ENCODE results near the gene SBK3. TPM values are rescaled to one million over a fixed set of nuclear protein-coding genes. Genes with fewer than 3 reads are reported as not detected.
A peak's percentile ranks its signal among the peaks of the same experiment; 100 is the strongest.

Gene SBK3
- polyA plus RNA-seq, 1 of the 3 experiments (the other 2 are of a cell fraction) = 0.03 TPM

DNA sequence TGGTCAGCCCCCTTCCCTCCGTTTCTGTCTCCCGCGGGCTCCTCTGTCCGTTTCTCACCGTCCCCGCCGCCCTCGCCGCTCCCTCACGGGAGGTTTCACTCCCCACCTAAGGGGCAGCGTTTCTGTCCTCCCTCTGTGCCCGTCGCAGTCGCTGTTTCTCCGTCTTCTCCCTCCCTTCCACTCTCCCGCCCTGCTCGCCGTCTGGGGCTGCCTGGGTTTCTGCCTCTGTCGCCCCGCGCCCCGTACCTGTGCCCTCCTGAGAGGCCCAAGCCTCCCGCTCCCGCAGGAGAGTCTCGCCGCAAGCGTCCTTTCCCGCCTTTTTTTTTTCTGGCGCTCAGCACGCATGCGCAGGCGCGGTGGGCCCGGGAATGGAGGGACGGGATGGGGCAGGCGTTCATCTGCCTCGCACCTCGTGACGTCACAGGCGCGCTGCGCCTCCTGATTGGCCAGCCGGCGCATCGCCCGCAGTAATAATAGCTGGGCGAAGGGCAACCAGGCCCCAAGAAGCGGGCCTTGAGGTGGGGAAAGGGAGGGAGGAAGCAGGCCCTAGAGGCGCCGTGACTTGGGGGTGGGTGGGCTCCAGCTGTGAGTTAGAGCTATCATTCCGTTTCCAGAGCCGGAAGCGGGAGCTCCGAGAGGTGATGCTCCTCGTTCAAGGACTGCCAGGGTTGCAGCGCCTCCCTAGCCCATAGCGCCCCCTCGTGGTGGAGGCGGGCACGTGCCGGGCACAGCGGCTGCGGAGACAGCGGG lies 41.7 kb downstream of the SBK3 start (continued):
- TF ChIP-seq, protein P1, sequence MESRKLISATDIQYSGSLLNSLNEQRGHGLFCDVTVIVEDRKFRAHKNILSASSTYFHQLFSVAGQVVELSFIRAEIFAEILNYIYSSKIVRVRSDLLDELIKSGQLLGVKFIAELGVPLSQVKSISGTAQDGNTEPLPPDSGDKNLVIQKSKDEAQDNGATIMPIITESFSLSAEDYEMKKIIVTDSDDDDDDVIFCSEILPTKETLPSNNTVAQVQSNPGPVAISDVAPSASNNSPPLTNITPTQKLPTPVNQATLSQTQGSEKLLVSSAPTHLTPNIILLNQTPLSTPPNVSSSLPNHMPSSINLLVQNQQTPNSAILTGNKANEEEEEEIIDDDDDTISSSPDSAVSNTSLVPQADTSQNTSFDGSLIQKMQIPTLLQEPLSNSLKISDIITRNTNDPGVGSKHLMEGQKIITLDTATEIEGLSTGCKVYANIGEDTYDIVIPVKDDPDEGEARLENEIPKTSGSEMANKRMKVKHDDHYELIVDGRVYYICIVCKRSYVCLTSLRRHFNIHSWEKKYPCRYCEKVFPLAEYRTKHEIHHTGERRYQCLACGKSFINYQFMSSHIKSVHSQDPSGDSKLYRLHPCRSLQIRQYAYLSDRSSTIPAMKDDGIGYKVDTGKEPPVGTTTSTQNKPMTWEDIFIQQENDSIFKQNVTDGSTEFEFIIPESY (IDR thresholded peaks at IDR 0.05; ENCODE audit: borderline replicate concordance, low read depth) = no peak
- TF ChIP-seq GATA2 (CRISPR knock-in tag; IDR thresholded peaks at IDR 0.05) = no peak
- TF ChIP-seq YY1 (IDR thresholded peaks at IDR 0.05; ENCODE audit: low read depth) = no peak
- no peak for TF ChIP-seq POLR2AphosphoS5 (IDR thresholded peaks at IDR 0.05; ENCODE audit: low read depth, low read length)
- TF ChIP-seq, protein P2, sequence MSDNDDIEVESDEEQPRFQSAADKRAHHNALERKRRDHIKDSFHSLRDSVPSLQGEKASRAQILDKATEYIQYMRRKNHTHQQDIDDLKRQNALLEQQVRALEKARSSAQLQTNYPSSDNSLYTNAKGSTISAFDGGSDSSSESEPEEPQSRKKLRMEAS (IDR thresholded peaks at IDR 0.05; ENCODE audit: low read depth) = peak; percentile 99
- TF ChIP-seq NRF1 (IDR thresholded peaks at IDR 0.05; ENCODE audit: low read depth, low read length) = peak; percentile 84
- no peak for TF ChIP-seq FOXJ3 (CRISPR knock-in tag; IDR thresholded peaks at IDR 0.05)
- TF ChIP-seq TEAD4 (IDR thresholded peaks at IDR 0.05; ENCODE audit: borderline replicate concordance, insufficient read depth) = no peak
- peak; percentile 99 for TF ChIP-seq RFX5 (IDR thresholded peaks at IDR 0.05; ENCODE audit: low read length)
- no peak for TF ChIP-seq RXRA (IDR thresholded peaks at IDR 0.05; ENCODE audit: borderline replicate concordance, low read depth)
- TF ChIP-seq EZH2phosphoT487 (IDR thresholded peaks at IDR 0.05; ENCODE audit: borderline replicate concordance, low read depth) = no peak
- TF ChIP-seq FOSL2 (IDR thresholded peaks at IDR 0.05; ENCODE audit: borderline replicate concordance, low read depth) = no peak
- TF ChIP-seq, protein P3, sequence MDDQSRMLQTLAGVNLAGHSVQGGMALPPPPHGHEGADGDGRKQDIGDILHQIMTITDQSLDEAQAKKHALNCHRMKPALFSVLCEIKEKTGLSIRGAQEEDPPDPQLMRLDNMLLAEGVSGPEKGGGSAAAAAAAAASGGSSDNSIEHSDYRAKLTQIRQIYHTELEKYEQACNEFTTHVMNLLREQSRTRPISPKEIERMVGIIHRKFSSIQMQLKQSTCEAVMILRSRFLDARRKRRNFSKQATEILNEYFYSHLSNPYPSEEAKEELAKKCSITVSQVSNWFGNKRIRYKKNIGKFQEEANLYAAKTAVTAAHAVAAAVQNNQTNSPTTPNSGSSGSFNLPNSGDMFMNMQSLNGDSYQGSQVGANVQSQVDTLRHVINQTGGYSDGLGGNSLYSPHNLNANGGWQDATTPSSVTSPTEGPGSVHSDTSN (IDR thresholded peaks at IDR 0.05) = no peak
- TF ChIP-seq, protein P4, sequence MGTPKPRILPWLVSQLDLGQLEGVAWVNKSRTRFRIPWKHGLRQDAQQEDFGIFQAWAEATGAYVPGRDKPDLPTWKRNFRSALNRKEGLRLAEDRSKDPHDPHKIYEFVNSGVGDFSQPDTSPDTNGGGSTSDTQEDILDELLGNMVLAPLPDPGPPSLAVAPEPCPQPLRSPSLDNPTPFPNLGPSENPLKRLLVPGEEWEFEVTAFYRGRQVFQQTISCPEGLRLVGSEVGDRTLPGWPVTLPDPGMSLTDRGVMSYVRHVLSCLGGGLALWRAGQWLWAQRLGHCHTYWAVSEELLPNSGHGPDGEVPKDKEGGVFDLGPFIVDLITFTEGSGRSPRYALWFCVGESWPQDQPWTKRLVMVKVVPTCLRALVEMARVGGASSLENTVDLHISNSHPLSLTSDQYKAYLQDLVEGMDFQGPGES (IDR thresholded peaks at IDR 0.05; ENCODE audit: low read depth, low read length) = no peak; the same call in 1 of the 2 replicates
- peak; percentile 84 for TF ChIP-seq SMC3 (IDR thresholded peaks at IDR 0.05; ENCODE audit: low read depth, low read length)
- no peak for TF ChIP-seq TCF12 (IDR thresholded peaks at IDR 0.05)
- peak; percentile 64 for TF ChIP-seq CHD2 (IDR thresholded peaks at IDR 0.05; ENCODE audit: low read length, partially characterized antibody)
- TF ChIP-seq ELF1 (IDR thresholded peaks at IDR 0.05) = peak; percentile 50; the same call in 1 of the 2 replicates
